Prostate gland (tissue), 2 donors: Measurements from ENCODE around the gene SAFB2.

Source experiments
- CTCF ChIP-seq, 4 experiments: fragments of 200-600 bp in 2 of 4; fragments of 450-650 bp in 2 of 4; sonication (generic) in 2 of 4; IDR thresholded peaks; 1 replicate in 3 of 4; 2 replicates in 1 of 4; pipeline ENCODE4 v1.5.1; 2016 to 2019; ENCODE audit warnings: antibody characterized with exemption in 4 of 4, mild to moderate bottlenecking in 2 of 4, moderate library complexity in 2 of 4
- POLR2A ChIP-seq: fragments of 450-650 bp; IDR thresholded peaks from one replicate; pipeline ENCODE4 v1.6.1; 2016; ENCODE audit warnings: antibody characterized with exemption, mild to moderate bottlenecking
- POLR2AphosphoS5 ChIP-seq: sonication (generic); formaldehyde crosslinking; IDR thresholded peaks from one replicate; pipeline ENCODE4 v1.6.1; 2017; ENCODE audit warnings: antibody characterized with exemption

- no peak for TF ChIP-seq POLR2AphosphoS5
- no peak for TF ChIP-seq CTCF (IDR thresholded peaks at IDR 0.05)
- TF ChIP-seq POLR2A: no peak
These were observed 9.4 kb downstream of the SAFB2 start for GRCh38 chr19:5612891-5613865.
